SU-DHL-6 (cell line): Measurements from ENCODE around the gene CNTFR.

Source experiments
- H2AFZ ChIP-seq: fragments of 200-600 bp; sonication (generic); 2 replicates; pipeline ENCODE4 v1.6.1; 2014; ENCODE audit warnings: low read depth, mild to moderate bottlenecking, moderate library complexity, mixed read lengths, antibody characterized with exemption, low read length; ENCODE audit not compliant: severe bottlenecking
- H3F3A ChIP-seq: fragments of 200-600 bp; shearing (Covaris generic); 2 replicates; pipeline ENCODE4 v1.6.0; 2016; ENCODE audit warnings: antibody characterized with exemption, mild to moderate bottlenecking; ENCODE audit not compliant: insufficient read depth
- H3K27ac ChIP-seq: fragments of 200-600 bp; sonication (generic); 2 replicates; pipeline ENCODE4 v1.5.1; 2016; ENCODE audit warnings: low read depth, mild to moderate bottlenecking, low read length, moderate library complexity, mixed read lengths
- H3K27me3 ChIP-seq: fragments of 200-600 bp; sonication (generic), shearing (Covaris generic); 2 replicates; pipeline ENCODE4 v1.6.0; 2014; ENCODE audit warnings: mild to moderate bottlenecking, low read length
- H3K36me3 ChIP-seq: fragments of 200-600 bp; sonication (generic); 2 replicates; pipeline ENCODE4 v1.6.1; 2014; ENCODE audit warnings: mild to moderate bottlenecking, low read length, mixed read lengths
- H3K4me2 ChIP-seq: fragments of 300-600, 200-600 bp; shearing (Covaris generic), sonication (generic); 2 replicates; pipeline ENCODE4 v1.6.0; 2014; ENCODE audit warnings: low read length, low read depth, mild to moderate bottlenecking; ENCODE audit not compliant: poor library complexity, severe bottlenecking
- H3K4me3 ChIP-seq: fragments of 200-600 bp; sonication (generic); 2 replicates; pipeline ENCODE4 v1.5.1; 2014; ENCODE audit warnings: antibody characterized with exemption, low read length, mild to moderate bottlenecking, mixed read lengths; ENCODE audit not compliant: insufficient read depth, poor library complexity, severe bottlenecking
- H3K79me2 ChIP-seq: fragments of 200-600 bp; sonication (generic); 2 replicates; pipeline ENCODE4 v1.6.1; 2014; ENCODE audit warnings: mild to moderate bottlenecking, low read length, moderate library complexity; ENCODE audit not compliant: insufficient read depth
- H3K9ac ChIP-seq: fragments of 200-600 bp; sonication (generic); 2 replicates; pipeline ENCODE4 v1.7.0; 2014; ENCODE audit warnings: mild to moderate bottlenecking, low read length
- H3K9me2 ChIP-seq: fragments of 200-600 bp; sonication (generic); replicated peaks from 2 replicates; pipeline ENCODE4 v1.6.1; 2014; ENCODE audit warnings: low read length; ENCODE audit not compliant: insufficient read depth
- H3K9me3 ChIP-seq: fragments of 200-600 bp; sonication (generic); 2 replicates; pipeline ENCODE4 v1.6.1; 2014; ENCODE audit warnings: low read length, mixed read lengths; ENCODE audit not compliant: insufficient read depth
- H4K20me1 ChIP-seq: fragments of 200-600 bp; sonication (generic); 2 replicates; pipeline ENCODE4 v1.6.1; 2014; ENCODE audit warnings: low read depth, mild to moderate bottlenecking, antibody characterized with exemption, low read length, moderate library complexity, mixed read lengths
- CTCF ChIP-seq: fragments of 200-600 bp; sonication (generic); IDR thresholded peaks from one replicate; pipeline ENCODE4 v1.5.1; 2017; ENCODE audit warnings: antibody characterized with exemption, mild to moderate bottlenecking, low read length, moderate library complexity; ENCODE audit not compliant: insufficient read depth, poor library complexity, severe bottlenecking
- EZH2phosphoT487 ChIP-seq: fragments of 200-600 bp; sonication (generic), shearing (Covaris generic); conservative IDR thresholded peaks from 2 replicates; pipeline ENCODE4 v1.6.1; 2018; ENCODE audit warnings: mild to moderate bottlenecking, antibody characterized with exemption, low read length, moderate library complexity, mixed read lengths

CNTFR gene

GRCh38 chr9:34510497-34511468, 78.7 kb downstream of the CNTFR start:
- Histone ChIP-seq H3K79me2 (no peaks in the 10 kb centered on the region), H3K4me2 (no peak overlapping the region), H3K9me2 (no peaks in the 10 kb centered on the region), H3K4me3 (no peak overlapping the region), H3K9ac (no peak overlapping the region), H3K27ac (no peak overlapping the region), H3K9me3 (no peaks in the 10 kb centered on the region), H3K27me3 (no peaks in the 10 kb centered on the region), H3F3A (no peaks in the 10 kb centered on the region), H3K36me3 (no peaks in the 10 kb centered on the region), H4K20me1 (no peaks in the 10 kb centered on the region), H2AFZ (no peak overlapping the region)
- no peak for TF ChIP-seq CTCF
- no peak for TF ChIP-seq EZH2phosphoT487

- Histone ChIP-seq H3K36me3 (no peaks in the 10 kb centered on the region), H3K79me2 (no peaks in the 10 kb centered on the region), H3F3A (no peaks in the 10 kb centered on the region), H3K27me3 (no peaks in the 10 kb centered on the region), H3K4me3 (no peak overlapping the region), H3K9me3 (no peaks in the 10 kb centered on the region), H2AFZ (no peak overlapping the region), H3K4me2 (no peak overlapping the region), H3K9me2 (no peaks in the 10 kb centered on the region), H3K9ac (no peak overlapping the region), H3K27ac (no peak overlapping the region), H4K20me1 (no peaks in the 10 kb centered on the region)
- TF ChIP-seq EZH2phosphoT487 (no peak), CTCF (no peak)
These were observed 80.6 kb downstream of the CNTFR start for GRCh38 chr9:34508951-34509350.

- H3K27ac ChIP-seq, result no peak overlapping the region
- no peak overlapping the region for H2AFZ ChIP-seq
- no peak overlapping the region for H3K4me3 ChIP-seq
- no peaks in the 10 kb centered on the region for H3K79me2 ChIP-seq
- no peak for TF ChIP-seq CTCF
- TF ChIP-seq EZH2phosphoT487, result no peak
- H4K20me1 ChIP-seq, result no peaks in the 10 kb centered on the region
- H3K9me3 ChIP-seq, result no peaks in the 10 kb centered on the region
- H3K27me3 ChIP-seq, result no peaks in the 10 kb centered on the region
- H3K9me2 ChIP-seq, result no peaks in the 10 kb centered on the region
- H3K4me2 ChIP-seq, result no peak overlapping the region
- H3K36me3 ChIP-seq, result no peaks in the 10 kb centered on the region
- H3F3A ChIP-seq, result no peaks in the 10 kb centered on the region
- H3K9ac ChIP-seq, result no peak overlapping the region
These were observed 81.1 kb downstream of the CNTFR start for GRCh38 chr9:34508463-34508862.
